Astrocyte (in vitro differentiated cells and primary cell): ENCODE results near the gene SHROOM3.

ENCODE experiments used
- EZH2 ChIP-seq: IDR thresholded peaks from 2 replicates; pipeline ENCODE4 v1.6.1; 2012; ENCODE audit warnings: mild to moderate bottlenecking, low read length, inconsistent platforms; ENCODE audit not compliant: insufficient read depth
- TF ChIP-seq, protein P1 (sequence below): IDR thresholded peaks from 2 replicates; pipeline ENCODE4 v1.5.1; 2011; ENCODE audit warnings: low read depth, mild to moderate bottlenecking, inconsistent platforms, low read length, moderate library complexity; ENCODE audit not compliant: insufficient read depth

GRCh38 chr4:76549765-76550164 is 114.7 kb downstream of the SHROOM3 start:
- TF ChIP-seq, protein P1, sequence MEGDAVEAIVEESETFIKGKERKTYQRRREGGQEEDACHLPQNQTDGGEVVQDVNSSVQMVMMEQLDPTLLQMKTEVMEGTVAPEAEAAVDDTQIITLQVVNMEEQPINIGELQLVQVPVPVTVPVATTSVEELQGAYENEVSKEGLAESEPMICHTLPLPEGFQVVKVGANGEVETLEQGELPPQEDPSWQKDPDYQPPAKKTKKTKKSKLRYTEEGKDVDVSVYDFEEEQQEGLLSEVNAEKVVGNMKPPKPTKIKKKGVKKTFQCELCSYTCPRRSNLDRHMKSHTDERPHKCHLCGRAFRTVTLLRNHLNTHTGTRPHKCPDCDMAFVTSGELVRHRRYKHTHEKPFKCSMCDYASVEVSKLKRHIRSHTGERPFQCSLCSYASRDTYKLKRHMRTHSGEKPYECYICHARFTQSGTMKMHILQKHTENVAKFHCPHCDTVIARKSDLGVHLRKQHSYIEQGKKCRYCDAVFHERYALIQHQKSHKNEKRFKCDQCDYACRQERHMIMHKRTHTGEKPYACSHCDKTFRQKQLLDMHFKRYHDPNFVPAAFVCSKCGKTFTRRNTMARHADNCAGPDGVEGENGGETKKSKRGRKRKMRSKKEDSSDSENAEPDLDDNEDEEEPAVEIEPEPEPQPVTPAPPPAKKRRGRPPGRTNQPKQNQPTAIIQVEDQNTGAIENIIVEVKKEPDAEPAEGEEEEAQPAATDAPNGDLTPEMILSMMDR, result no peak
- TF ChIP-seq EZH2, result no peak
